SU-DHL-6 (cell line): ENCODE measurements around the gene PPP1R3G.

Experiments
- H2AFZ ChIP-seq: fragments of 200-600 bp; sonication (generic); 2 replicates; pipeline ENCODE4 v1.6.1; 2014; ENCODE audit warnings: low read depth, mild to moderate bottlenecking, moderate library complexity, mixed read lengths, antibody characterized with exemption, low read length; ENCODE audit not compliant: severe bottlenecking
- H3F3A ChIP-seq: fragments of 200-600 bp; shearing (Covaris generic); 2 replicates; pipeline ENCODE4 v1.6.0; 2016; ENCODE audit warnings: antibody characterized with exemption, mild to moderate bottlenecking; ENCODE audit not compliant: insufficient read depth
- H3K27ac ChIP-seq: fragments of 200-600 bp; sonication (generic); 2 replicates; pipeline ENCODE4 v1.5.1; 2016; ENCODE audit warnings: low read depth, mild to moderate bottlenecking, low read length, moderate library complexity, mixed read lengths
- H3K27me3 ChIP-seq: fragments of 200-600 bp; sonication (generic), shearing (Covaris generic); 2 replicates; pipeline ENCODE4 v1.6.0; 2014; ENCODE audit warnings: mild to moderate bottlenecking, low read length
- H3K36me3 ChIP-seq: fragments of 200-600 bp; sonication (generic); 2 replicates; pipeline ENCODE4 v1.6.1; 2014; ENCODE audit warnings: mild to moderate bottlenecking, low read length, mixed read lengths
- H3K4me2 ChIP-seq: fragments of 300-600, 200-600 bp; shearing (Covaris generic), sonication (generic); 2 replicates; pipeline ENCODE4 v1.6.0; 2014; ENCODE audit warnings: low read length, low read depth, mild to moderate bottlenecking; ENCODE audit not compliant: poor library complexity, severe bottlenecking
- H3K4me3 ChIP-seq: fragments of 200-600 bp; sonication (generic); 2 replicates; pipeline ENCODE4 v1.5.1; 2014; ENCODE audit warnings: antibody characterized with exemption, low read length, mild to moderate bottlenecking, mixed read lengths; ENCODE audit not compliant: insufficient read depth, poor library complexity, severe bottlenecking
- H3K79me2 ChIP-seq: fragments of 200-600 bp; sonication (generic); 2 replicates; pipeline ENCODE4 v1.6.1; 2014; ENCODE audit warnings: mild to moderate bottlenecking, low read length, moderate library complexity; ENCODE audit not compliant: insufficient read depth
- H3K9ac ChIP-seq: fragments of 200-600 bp; sonication (generic); 2 replicates; pipeline ENCODE4 v1.7.0; 2014; ENCODE audit warnings: mild to moderate bottlenecking, low read length
- H3K9me2 ChIP-seq: fragments of 200-600 bp; sonication (generic); replicated peaks from 2 replicates; pipeline ENCODE4 v1.6.1; 2014; ENCODE audit warnings: low read length; ENCODE audit not compliant: insufficient read depth
- H3K9me3 ChIP-seq: fragments of 200-600 bp; sonication (generic); 2 replicates; pipeline ENCODE4 v1.6.1; 2014; ENCODE audit warnings: low read length, mixed read lengths; ENCODE audit not compliant: insufficient read depth
- H4K20me1 ChIP-seq: fragments of 200-600 bp; sonication (generic); 2 replicates; pipeline ENCODE4 v1.6.1; 2014; ENCODE audit warnings: low read depth, mild to moderate bottlenecking, antibody characterized with exemption, low read length, moderate library complexity, mixed read lengths
- CTCF ChIP-seq: fragments of 200-600 bp; sonication (generic); IDR thresholded peaks from one replicate; pipeline ENCODE4 v1.5.1; 2017; ENCODE audit warnings: antibody characterized with exemption, mild to moderate bottlenecking, low read length, moderate library complexity; ENCODE audit not compliant: insufficient read depth, poor library complexity, severe bottlenecking
- EZH2phosphoT487 ChIP-seq: fragments of 200-600 bp; sonication (generic), shearing (Covaris generic); conservative IDR thresholded peaks from 2 replicates; pipeline ENCODE4 v1.6.1; 2018; ENCODE audit warnings: mild to moderate bottlenecking, antibody characterized with exemption, low read length, moderate library complexity, mixed read lengths

PPP1R3G gene

GRCh38 chr6:5125152-5126006 is 40.2 kb downstream of the PPP1R3G start:
- Histone ChIP-seq H3K9me2 (no peaks in the 10 kb centered on the region), H3K36me3 (no peaks in the 10 kb centered on the region), H3K4me3 (no peak overlapping the region), H4K20me1 (no peaks in the 10 kb centered on the region), H3K4me2 (no peak overlapping the region), H3K9ac (no peak overlapping the region), H3K27ac (no peak overlapping the region), H3K9me3 (no peaks in the 10 kb centered on the region), H3F3A (no peaks in the 10 kb centered on the region), H3K27me3 (no peaks in the 10 kb centered on the region), H3K79me2 (no peaks in the 10 kb centered on the region), H2AFZ (no peak overlapping the region)
- no peak for TF ChIP-seq EZH2phosphoT487
- no peak for TF ChIP-seq CTCF

GRCh38 chr6:5126214-5126613 is 41.1 kb downstream of the PPP1R3G start:
- TF ChIP-seq EZH2phosphoT487 = no peak
- TF ChIP-seq CTCF = no peak
- Histone ChIP-seq H3K9me2 (no peaks in the 10 kb centered on the region), H3K4me2 (no peak overlapping the region), H3K4me3 (no peak overlapping the region), H3K79me2 (no peaks in the 10 kb centered on the region), H4K20me1 (no peaks in the 10 kb centered on the region), H3K36me3 (no peaks in the 10 kb centered on the region), H3K27me3 (no peaks in the 10 kb centered on the region), H3K9ac (no peak overlapping the region), H2AFZ (no peak overlapping the region), H3F3A (no peaks in the 10 kb centered on the region), H3K27ac (no peak overlapping the region), H3K9me3 (no peaks in the 10 kb centered on the region)

GRCh38 chr6:5127106-5127687 is 42.1 kb downstream of the PPP1R3G start:
- Histone ChIP-seq H3K36me3 (no peaks in the 10 kb centered on the region), H3F3A (no peaks in the 10 kb centered on the region), H3K4me2 (no peak overlapping the region), H3K9me2 (no peaks in the 10 kb centered on the region), H3K27ac (no peak overlapping the region), H2AFZ (no peak overlapping the region), H3K79me2 (no peaks in the 10 kb centered on the region), H3K4me3 (no peak overlapping the region), H3K27me3 (no peaks in the 10 kb centered on the region), H4K20me1 (no peaks in the 10 kb centered on the region), H3K9me3 (no peaks in the 10 kb centered on the region), H3K9ac (no peak overlapping the region)
- TF ChIP-seq CTCF = no peak
- no peak for TF ChIP-seq EZH2phosphoT487
